K562 (cell line): ENCODE measurements around the gene ZNF12. TPM values are rescaled to one million over a fixed set of nuclear protein-coding genes. Genes with fewer than 3 reads are reported as not detected.

Experiments
- ATAC-seq: fragments of 200-7000 bp; cut with Tn5 transposase; 3 replicates; pipeline ENCODE4 v1.9.1; 2020; ENCODE audit warnings: moderate library complexity
- BruUV-seq: library from RNA; stranded (reverse); fragments of 400-500 nt; replicated peaks from 2 replicates; lab custom pipeline; 2021; lab: Mats Ljungman, UMichigan
- CTCF ChIA-PET: fragments of 300-600 bp; formaldehyde crosslinking; extraction: SDS; loops from one replicate; lab custom pipeline; 2021; ENCODE audit warnings: low intra/inter-chr PET ratio; lab: Yijun Ruan, JAX
- POLR2A ChIA-PET: fragments of 300-600, 350-650 bp; sonication (Branson Sonifier 250); formaldehyde crosslinking; extraction: SDS; loops from one replicate; lab custom pipeline; 2021; ENCODE audit warnings: antibody characterized with exemption, inconsistent platforms; lab: Yijun Ruan, JAX
- DNase-seq, 4 experiments: peaks; one replicate each; pipeline versions ENCODE4 v3.0.0 to v3.0.0-alpha.2; 2011 to 2018; ENCODE audit warnings: low spot score in 3 of 4, mixed read lengths in 3 of 4; ENCODE audit errors: extremely low read depth in 1 of 4
- FAIRE-seq: peaks from 2 replicates; lab custom pipeline; 2011; peaks lifted over from hg19 to GRCh38; lab: Jason Lieb, UNC
- H2AFZ ChIP-seq: 2 replicates; pipeline ENCODE4 v1.6.0; 2011; ENCODE audit warnings: low read depth, low read length, control low read depth, inconsistent platforms
- H3K27ac ChIP-seq: fragments of 200-600 bp; 3 replicates; pipeline ENCODE4 v1.8.0; 2011; ENCODE audit warnings: low read depth, mild to moderate bottlenecking, control low read depth, inconsistent platforms, low read length, moderate library complexity, mixed read lengths; ENCODE audit errors: extremely low read depth
- H3K27me3 ChIP-seq, 2 experiments: fragments of 300-600 bp in 1 of 2; 2 replicates in 1 of 2; 3 replicates in 1 of 2; pipeline versions ENCODE4 v1.6.0 to v1.8.0; 2011; ENCODE audit warnings: inconsistent platforms in 2 of 2, low read length in 2 of 2, mild to moderate bottlenecking in 1 of 2, mixed read lengths in 1 of 2, moderate library complexity in 1 of 2; ENCODE audit not compliant: control insufficient read depth in 2 of 2, insufficient read depth in 2 of 2
- H3K36me3 ChIP-seq: fragments of 300-600 bp; 3 replicates; pipeline ENCODE4 v1.8.0; 2011; ENCODE audit warnings: mild to moderate bottlenecking, low read length, inconsistent platforms; ENCODE audit not compliant: control insufficient read depth, insufficient read depth
- H3K4me1 ChIP-seq, 2 experiments: fragments of 200-600 bp in 1 of 2; replicated peaks in 1 of 2; 2 replicates in 1 of 2; 3 replicates in 1 of 2; pipeline versions ENCODE4 v1.5.1 to v1.8.0; 2011; ENCODE audit warnings: inconsistent platforms in 2 of 2, low read length in 2 of 2, mild to moderate bottlenecking in 1 of 2, mixed read lengths in 1 of 2, moderate library complexity in 1 of 2; ENCODE audit not compliant: control insufficient read depth in 2 of 2, insufficient read depth in 2 of 2
- H3K4me2 ChIP-seq: 2 replicates; pipeline ENCODE4 v1.6.1; 2011; ENCODE audit warnings: low read length, control low read depth, inconsistent platforms, mixed read lengths; ENCODE audit not compliant: insufficient read depth
- H3K4me3 ChIP-seq: fragments of 200-600 bp; sonication (generic), shearing (Covaris generic); 2 replicates; pipeline ENCODE4 v1.5.1; 2016; ENCODE audit warnings: control low read depth, inconsistent platforms
- H3K79me2 ChIP-seq: fragments of 200-600 bp; 3 replicates; pipeline ENCODE4 v1.8.0; 2011; ENCODE audit warnings: low read length, inconsistent platforms; ENCODE audit not compliant: control insufficient read depth, insufficient read depth
- H3K9ac ChIP-seq, 2 experiments: 2 replicates each; pipeline versions ENCODE4 v1.6.0 to v1.6.1; 2011; ENCODE audit warnings: low read depth in 2 of 2, low read length in 2 of 2, control low read depth in 1 of 2, inconsistent platforms in 1 of 2, mild to moderate bottlenecking in 1 of 2, mixed read lengths in 1 of 2; ENCODE audit not compliant: insufficient read depth in 1 of 2
- H3K9me1 ChIP-seq: one replicate; pipeline ENCODE4 v1.6.0; 2011; ENCODE audit warnings: inconsistent platforms, mild to moderate bottlenecking, low read length, moderate library complexity; ENCODE audit not compliant: control insufficient read depth, insufficient read depth
- H3K9me3 ChIP-seq: replicated peaks from 2 replicates; pipeline ENCODE4 v1.5.1; 2011; ENCODE audit warnings: low read depth, low read length, inconsistent platforms; ENCODE audit not compliant: control insufficient read depth, insufficient read depth
- H4K20me1 ChIP-seq: replicated peaks from 2 replicates; pipeline ENCODE4 v1.6.1; 2011; ENCODE audit warnings: low read length, inconsistent platforms, mixed read lengths; ENCODE audit not compliant: control insufficient read depth, insufficient read depth
- CBX1 ChIP-seq: sonication (generic); IDR thresholded peaks from 2 replicates; pipeline ENCODE4 v1.6.1; 2016; ENCODE audit warnings: antibody characterized with exemption, low read depth, mild to moderate bottlenecking
- POLR2G ChIP-seq: fragments of 200-400 bp; formaldehyde crosslinking; IDR thresholded peaks from 2 replicates; pipeline ENCODE4 v1.6.1; 2017; ENCODE audit warnings: low read depth, mild to moderate bottlenecking, antibody characterized with exemption, low read length, moderate library complexity
- RBFOX2 ChIP-seq: fragments of 200-400 bp; formaldehyde crosslinking; IDR thresholded peaks from 2 replicates; pipeline ENCODE4 v1.6.1; 2017; ENCODE audit warnings: low read depth, mild to moderate bottlenecking, low read length, moderate library complexity
- ZNF253 ChIP-seq: fragments of 250-450 bp; sonication (Bioruptor Pico); conservative IDR thresholded peaks from 2 replicates; pipeline ENCODE4 v1.6.1; 2021; ENCODE audit warnings: mild to moderate bottlenecking
- ZNF584 ChIP-seq: fragments of 200-800 bp; sonication (Bioruptor generic); IDR thresholded peaks from 2 replicates; pipeline ENCODE4 v1.6.1; 2016; ENCODE audit warnings: low read depth, mild to moderate bottlenecking, missing genetic modification characterization, missing compliant biosample characterization
- WGBS: fragments of 100-300 bp; shearing (Covaris generic); methylation state at CpG from one replicate; pipeline ENCODE4 v1.1.6; 2016; ENCODE audit warnings: low coverage, mixed read lengths; ENCODE audit not compliant: insufficient coverage; ENCODE audit errors: missing lambda C conversion rate; 5-methylcytosine and 5-hydroxymethylcytosine counted together
- in situ Hi-C: fragments of 300-500 bp; cut with MboI; formaldehyde crosslinking; loops from 4 replicates; pipeline ENCODE4 v1.15.0; 2018; ENCODE audit warnings: inconsistent platforms, mixed read lengths
- intact Hi-C: fragments of 100-400 bp; cut with micrococcal nuclease; formaldehyde crosslinking; loops from 2 replicates; pipeline ENCODE4 v1.14.2; 2022
- polyA plus RNA-seq, 8 experiments: library from polyadenylated mRNA; depleted of rRNA in 4 of 8; stranded (reverse) in 5 of 8; unstranded in 3 of 8; fragments of >200 nt; fragmentation: Nextera tagmentation in 2 of 8; fragmentation: Illumina TruSeq in 1 of 8; extraction: Ambion mirVana in 2 of 8; extraction: Trizol in 1 of 8; gene quantifications; 2 replicates each; pipeline versions ENCODE4 v1.2.1 to v1.2.3, GENCODE V29; 2011 to 2014; ENCODE audit warnings: inconsistent platforms in 1 of 8, missing spikeins in 1 of 8
- total RNA-seq, 7 experiments: library from RNA; depleted of rRNA in 6 of 7; stranded (reverse); fragments of >200 nt in 6 of 7; fragmentation: Illumina TruSeq in 2 of 7; extraction: Trizol in 2 of 7; gene quantifications; 2 replicates each; pipeline versions ENCODE4 v1.2.1 to v1.2.3, GENCODE V29; 2011 to 2021; ENCODE audit warnings: low replicate concordance in 1 of 7
- TF ChIP-seq, protein P1 (sequence below): sonication (generic); formaldehyde crosslinking; IDR thresholded peaks from 2 replicates; pipeline ENCODE4 v1.8.1; 2023; ENCODE audit warnings: mild to moderate bottlenecking, missing genetic modification reagents

The ZNF12 gene
- total and polyA plus RNA-seq, 9 of the 15 experiments (the other 6 are each of a cell fraction or from before 2014, with no cell fraction given): 5.8 to 32.3 (median 18.9) TPM

GRCh38 chr7:6643915-6644625 is 62.7 kb downstream of the ZNF12 start:
- Histone ChIP-seq H3K9ac (no peak overlapping the region), H3K9me3 (peaks cover 6% of the 10 kb centered on the region; the same call in 1 of the 2 replicates), H3K4me2 (no peak overlapping the region), H3K9me1 (peaks cover 2% of the 10 kb centered on the region), H4K20me1 (no peaks in the 10 kb centered on the region), H2AFZ (no peak overlapping the region), H3K79me2 (peaks cover 39% of the 10 kb centered on the region), H3K4me1 (peaks cover 11 to 36% of the 10 kb centered on the region in 2 experiments; a peak in 4 of 5 replicates), H3K27ac (no peak overlapping the region), H3K36me3 (peaks cover 94% of the 10 kb centered on the region), H3K27me3 (no peaks in the 10 kb centered on the region), H3K4me3 (no peak overlapping the region)
- no peak for FAIRE-seq
- TF ChIP-seq POLR2G (peak; percentile 15; the same call in 1 of the 2 replicates), CBX1 (no peak), ZNF584 (CRISPR knock-in tag) (no peak), ZNF253 (CRISPR knock-in tag) (no peak), RBFOX2 (peak; percentile 48; the same call in 1 of the 2 replicates)
- TF ChIP-seq, protein P1, sequence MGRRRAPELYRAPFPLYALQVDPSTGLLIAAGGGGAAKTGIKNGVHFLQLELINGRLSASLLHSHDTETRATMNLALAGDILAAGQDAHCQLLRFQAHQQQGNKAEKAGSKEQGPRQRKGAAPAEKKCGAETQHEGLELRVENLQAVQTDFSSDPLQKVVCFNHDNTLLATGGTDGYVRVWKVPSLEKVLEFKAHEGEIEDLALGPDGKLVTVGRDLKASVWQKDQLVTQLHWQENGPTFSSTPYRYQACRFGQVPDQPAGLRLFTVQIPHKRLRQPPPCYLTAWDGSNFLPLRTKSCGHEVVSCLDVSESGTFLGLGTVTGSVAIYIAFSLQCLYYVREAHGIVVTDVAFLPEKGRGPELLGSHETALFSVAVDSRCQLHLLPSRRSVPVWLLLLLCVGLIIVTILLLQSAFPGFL (CRISPR knock-in tag): no peak
- 95% methylated on average over 16 of the region's 21 CpGs for WGBS
- DNase-seq: no peak
- POLR2A ChIA-PET: no interaction called here
- CTCF ChIA-PET: no interaction called here
- BruUV-seq: no TSS peak
- ATAC-seq: no peak
- in situ Hi-C loops: no loop called here
- intact Hi-C loops: no loop called here
